Transverse colon (tissue), 4 donors: Measurements from ENCODE around the gene FGD4. TPM values are rescaled to one million over a fixed set of nuclear protein-coding genes. Genes with fewer than 3 reads are reported as not detected.

ENCODE experiments used
- DNase-seq: peaks from one replicate; pipeline ENCODE4 v3.0.0-alpha.2; 2019
- H3K27ac ChIP-seq, 4 donors: fragments of 200-600 bp; sonication (generic); 2 replicates each; pipeline ENCODE4 v1.5.1; 2016 to 2018; ENCODE audit warnings: inconsistent platforms in 4 of 4
- H3K27me3 ChIP-seq: fragments of 200-600 bp; sonication (generic); 2 replicates; pipeline ENCODE4 v1.5.1; 2017; ENCODE audit warnings: inconsistent platforms
- H3K36me3 ChIP-seq, 4 donors: fragments of 200-600 bp; sonication (generic); 2 replicates each; pipeline ENCODE4 v1.5.1; 2017 to 2019; ENCODE audit warnings: inconsistent platforms in 4 of 4
- H3K4me1 ChIP-seq, 4 donors: fragments of 200-600 bp; sonication (generic); 2 replicates each; pipeline ENCODE4 v1.5.1; 2017 to 2020; ENCODE audit warnings: inconsistent platforms in 4 of 4
- H3K4me3 ChIP-seq, 4 donors: fragments of 200-600 bp; sonication (generic); 1 replicate in 1 of 4; 2 replicates in 3 of 4; pipeline versions ENCODE4 v1.5.1 to v1.6.1; 2017 to 2019; ENCODE audit warnings: inconsistent platforms in 4 of 4
- H3K9me3 ChIP-seq, 2 donors: fragments of 200-600 bp; sonication (generic); 2 replicates each; pipeline ENCODE4 v1.5.1; 2017 to 2019; ENCODE audit warnings: inconsistent platforms in 2 of 2
- CTCF ChIP-seq, 5 experiments: fragments of 200-600 bp in 3 of 5; fragments of 450-650 bp in 2 of 5; sonication (generic) in 3 of 5; IDR thresholded peaks; 1 replicate in 2 of 5; 2 replicates in 3 of 5; pipeline ENCODE4 v1.5.1; 2016 to 2017; ENCODE audit warnings: antibody characterized with exemption in 5 of 5, inconsistent platforms in 3 of 5, mild to moderate bottlenecking in 2 of 5, moderate library complexity in 1 of 5
- EP300 ChIP-seq: sonication (generic); formaldehyde crosslinking; IDR thresholded peaks from one replicate; pipeline ENCODE4 v1.6.1; 2017; ENCODE audit warnings: antibody characterized with exemption, low read depth
- POLR2A ChIP-seq: fragments of 450-650 bp; IDR thresholded peaks from one replicate; pipeline ENCODE4 v1.6.1; 2016; ENCODE audit warnings: antibody characterized with exemption, mild to moderate bottlenecking, moderate library complexity
- POLR2AphosphoS5 ChIP-seq, 3 donors: sonication (generic); formaldehyde crosslinking; IDR thresholded peaks; one replicate each; pipeline ENCODE4 v1.6.1; 2016; ENCODE audit warnings: antibody characterized with exemption in 3 of 3
- WGBS, 2 donors: methylation state at CpG; one replicate each; pipeline ENCODE4 v1.1.5; 2018; ENCODE audit warnings: low coverage in 1 of 2; 5-methylcytosine and 5-hydroxymethylcytosine counted together
- in situ Hi-C, 4 donors: fragments of 200-750 bp; cut with MboI; loops; one replicate each; pipeline versions ENCODE4 v1.15.0 to v1.15.1; 2017; ENCODE audit warnings: low sequenced_read_pairs in 3 of 4, low pct_ligation_motif_present in 1 of 4, low pct_unique_long_range_greater_than_20kb in 1 of 4
- intact Hi-C: fragments of 100-400 bp; cut with DNase I; formaldehyde crosslinking; loops from one replicate; pipeline ENCODE4 v1.15.1; 2023; ENCODE audit warnings: low total_unique reads
- total RNA-seq, 4 donors: library from RNA; depleted of rRNA; stranded (reverse); fragments of >200 nt; gene quantifications; one replicate each; pipeline ENCODE4 v1.1.0, GENCODE V29; 2016

Gene FGD4
- total RNA-seq, 4 donors from 2014 or later, result 80.2 to 132 (median 98.2) TPM

- 41 to 45% methylated on average over 2 of the region's 2 CpGs for WGBS, 2 donors
- no peaks in the 10 kb centered on the region for H3K36me3 ChIP-seq
- TF ChIP-seq CTCF (IDR thresholded peaks at IDR 0.05) (no peak), EP300 (no peak), POLR2AphosphoS5 (IDR thresholded peaks at IDR 0.05) (no peak), POLR2A (no peak)
- no peaks in the 10 kb centered on the region for H3K9me3 ChIP-seq
- H3K4me3 ChIP-seq, result no peak overlapping the region
- peak overlapping the region; percentile 17 to 56 (median 28) for H3K27ac ChIP-seq
- DNase-seq, result no peak
- intact Hi-C loops (no loop called here), in situ Hi-C loops (loop anchor here in 1 of 4 donors (25.0 kb wide), 1 partner anchor 104 kb away; no protein-coding TSS in a partner anchor)
- no peaks in the 10 kb centered on the region for H3K27me3 ChIP-seq
- H3K4me1 ChIP-seq, result peaks cover 0 to 30% (median 11%) of the 10 kb centered on the region in 4 donors
These were observed 167.4 kb downstream of the FGD4 start for GRCh38 chr12:32566663-32567295.

- 70 to 83% methylated on average over 1 to 6 of the region's 6 CpGs for WGBS, 2 donors
- intact Hi-C loops (no loop called here), in situ Hi-C loops (loop anchor here in 1 of 4 donors (25.0 kb wide), 1 partner anchor 105 kb away; no protein-coding TSS in a partner anchor)
- H3K4me3 ChIP-seq, result no peak overlapping the region
- H3K4me1 ChIP-seq, result peaks cover 0 to 27% (median 11%) of the 10 kb centered on the region in 4 donors
- no peaks in the 10 kb centered on the region for H3K27me3 ChIP-seq
- DNase-seq, result no peak
- TF ChIP-seq POLR2A (no peak), CTCF (IDR thresholded peaks at IDR 0.05) (no peak), EP300 (no peak), POLR2AphosphoS5 (IDR thresholded peaks at IDR 0.05) (no peak)
- peak overlapping the region; percentile 17 to 56 (median 28) for H3K27ac ChIP-seq
- H3K9me3 ChIP-seq, result no peaks in the 10 kb centered on the region
- no peaks in the 10 kb centered on the region for H3K36me3 ChIP-seq
These were observed 167.9 kb downstream of the FGD4 start for GRCh38 chr12:32567296-32567674.

GRCh38 chr12:32568228-32568627, 168.9 kb downstream of the FGD4 start:
- Histone ChIP-seq H3K4me3 (no peak overlapping the region), H3K27me3 (no peaks in the 10 kb centered on the region), H3K36me3 (no peaks in the 10 kb centered on the region), H3K4me1 (peaks cover 0 to 27% (median 11%) of the 10 kb centered on the region in 4 donors), H3K9me3 (no peaks in the 10 kb centered on the region), H3K27ac (peak overlapping the region in 1 of 4 donors; percentile 23)
- no peak for TF ChIP-seq CTCF (IDR thresholded peaks at IDR 0.05)
- no peak for TF ChIP-seq POLR2AphosphoS5 (IDR thresholded peaks at IDR 0.05)
- no peak for TF ChIP-seq EP300
- no peak for TF ChIP-seq POLR2A
- 74 to 83% methylated on average over 1 of the region's 1 CpG for WGBS, 2 donors
- intact Hi-C loops, result no loop called here
- no peak for DNase-seq
- in situ Hi-C loops, result loop anchor here in 1 of 4 donors (25.0 kb wide), 1 partner anchor 106 kb away; no protein-coding TSS in a partner anchor

- Histone ChIP-seq H3K27ac (no peak overlapping the region), H3K36me3 (no peaks in the 10 kb centered on the region), H3K9me3 (no peaks in the 10 kb centered on the region), H3K4me1 (peaks cover 0 to 27% (median 11%) of the 10 kb centered on the region in 4 donors), H3K4me3 (no peak overlapping the region), H3K27me3 (no peaks in the 10 kb centered on the region)
- no peak for DNase-seq
- intact Hi-C loops, result no loop called here
- TF ChIP-seq EP300 (no peak), POLR2AphosphoS5 (IDR thresholded peaks at IDR 0.05) (no peak), POLR2A (no peak), CTCF (IDR thresholded peaks at IDR 0.05) (no peak)
- 33 to 47% methylated on average over 2 of the region's 2 CpGs for WGBS, 2 donors
- in situ Hi-C loops, result loop anchor here in 1 of 4 donors (25.0 kb wide), 1 partner anchor 107 kb away; no protein-coding TSS in a partner anchor
These were observed 169.9 kb downstream of the FGD4 start for GRCh38 chr12:32569259-32569658.
